HG03460 (cell line): Measurements from ENCODE around the gene PTCRA.

Source experiments
- ATAC-seq: cut with Tn5 transposase; IDR thresholded peaks from one replicate; pipeline ENCODE4 v1.9.1; 2021; ENCODE audit not compliant: unreplicated experiment

The PTCRA gene

GRCh38 chr6:42970871-42971612 is 55.2 kb downstream of the PTCRA start:
- no peak for ATAC-seq

- no peak for ATAC-seq
Measured at GRCh38 chr6:42971746-42972327, 56.0 kb downstream of the PTCRA start.

- ATAC-seq = no peak
Measured at GRCh38 chr6:42973926-42974325, 58.1 kb downstream of the PTCRA start.

- ATAC-seq = no peak
Measured at GRCh38 chr6:42974919-42975505, 59.2 kb downstream of the PTCRA start.
